ENCODE measurements around the gene ADAMTS14. TPM values are rescaled to one million over a fixed set of nuclear protein-coding genes. Genes with fewer than 3 reads are reported as not detected.

Gene ADAMTS14
- total RNA-seq, 6 experiments from 2014 or later = 0.03 to 0.09 (median 0.05) TPM; not detected in 2

DNA sequence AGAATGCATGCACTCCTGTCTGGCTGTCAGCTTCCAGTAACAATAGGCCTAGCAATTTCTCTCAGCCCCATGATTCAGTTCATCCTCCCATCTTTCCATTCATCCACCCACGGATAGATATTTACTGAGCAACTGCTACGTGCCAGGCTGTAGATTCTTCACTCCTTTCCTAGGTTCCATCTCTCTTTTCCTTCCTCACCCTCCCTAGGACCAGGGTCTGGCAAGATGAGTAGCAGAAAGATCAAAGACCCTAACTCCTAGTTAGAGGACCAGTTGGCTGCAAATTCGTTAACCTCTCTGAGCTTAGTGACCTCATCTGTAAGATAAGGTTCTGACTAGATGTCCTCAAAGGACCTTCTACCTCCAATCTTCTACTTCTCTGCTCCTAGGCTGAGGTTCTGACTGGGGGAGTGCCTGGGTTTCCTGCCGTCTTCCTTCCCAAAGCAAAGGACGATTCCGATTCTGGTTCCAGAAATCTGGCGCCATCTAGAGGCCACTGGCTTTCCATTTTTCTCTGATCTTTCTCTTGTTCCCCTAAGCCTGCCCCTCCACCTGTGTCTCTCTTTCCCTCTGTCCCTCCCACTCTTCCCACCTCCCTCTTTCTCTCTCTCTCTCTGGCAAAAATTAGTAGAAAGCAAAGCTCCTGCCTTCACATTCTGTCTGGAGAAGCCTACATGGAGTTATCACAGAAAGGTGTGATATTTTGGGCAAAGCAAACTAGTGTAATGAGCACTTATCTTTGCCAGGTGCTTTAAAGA is 86.6 kb downstream of the ADAMTS14 start:
- Mint-ChIP-seq H3K9me3 (no peaks in the 10 kb centered on the region), H3K27ac (no peak overlapping the region), H3K27me3 (ENCODE audit: insufficient read depth) (peaks cover 26% of the 10 kb centered on the region), H3K4me3 (no peak overlapping the region), H3K36me3 (ENCODE audit: low read depth) (no peaks in the 10 kb centered on the region), H3K4me1 (ENCODE audit: low read depth) (peaks cover 17% of the 10 kb centered on the region; the same call in 1 of the 2 replicates)
- DNase-seq = peak; percentile 60
- TF ChIP-seq CTCF (IDR thresholded peaks at IDR 0.05) = peak; percentile 91

DNA sequence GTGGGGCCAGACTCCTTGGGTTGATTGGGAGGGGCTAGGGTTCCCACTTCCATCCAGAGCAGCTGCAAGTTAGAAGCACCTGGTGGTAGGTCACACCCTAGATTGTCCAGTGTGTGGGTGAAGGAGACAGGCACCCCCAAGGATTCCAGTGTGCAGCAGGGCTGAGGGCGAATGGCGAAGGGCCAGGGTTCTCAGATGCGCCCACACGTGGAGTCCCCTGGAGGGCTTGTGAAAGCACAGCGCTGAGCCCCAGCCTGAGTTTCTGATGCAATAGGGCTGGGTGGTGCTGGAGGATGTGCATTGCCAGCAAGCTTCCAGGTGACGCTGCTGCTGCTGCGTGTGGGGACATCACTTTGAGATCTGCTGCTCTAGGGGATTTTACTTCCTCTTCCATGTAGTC is 87.5 kb downstream of the ADAMTS14 start:
- no peak for TF ChIP-seq CTCF (IDR thresholded peaks at IDR 0.05)
- no peak for DNase-seq
- Mint-ChIP-seq H3K9me3 (no peaks in the 10 kb centered on the region), H3K27me3 (ENCODE audit: insufficient read depth) (peaks cover 19% of the 10 kb centered on the region), H3K4me3 (no peak overlapping the region), H3K27ac (no peak overlapping the region), H3K4me1 (ENCODE audit: low read depth) (peaks cover 10% of the 10 kb centered on the region; the same call in 1 of the 2 replicates), H3K36me3 (ENCODE audit: low read depth) (no peaks in the 10 kb centered on the region)

DNA sequence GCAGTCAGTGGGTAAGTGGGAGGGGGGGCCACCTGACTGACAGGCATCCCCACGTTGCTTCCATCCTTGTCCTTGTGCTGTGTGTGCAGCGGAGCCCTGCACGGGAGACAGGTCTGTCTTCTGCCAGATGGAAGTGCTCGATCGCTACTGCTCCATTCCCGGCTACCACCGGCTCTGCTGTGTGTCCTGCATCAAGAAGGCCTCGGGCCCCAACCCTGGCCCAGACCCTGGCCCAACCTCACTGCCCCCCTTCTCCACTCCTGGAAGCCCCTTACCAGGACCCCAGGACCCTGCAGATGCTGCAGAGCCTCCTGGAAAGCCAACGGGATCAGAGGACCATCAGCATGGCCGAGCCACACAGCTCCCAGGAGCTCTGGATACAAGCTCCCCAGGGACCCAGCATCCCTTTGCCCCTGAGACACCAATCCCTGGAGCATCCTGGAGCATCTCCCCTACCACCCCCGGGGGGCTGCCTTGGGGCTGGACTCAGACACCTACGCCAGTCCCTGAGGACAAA is 88.0 kb downstream of the ADAMTS14 start:
- Mint-ChIP-seq H3K9me3 (peaks cover 4% of the 10 kb centered on the region; the same call in 1 of the 2 replicates), H3K4me3 (no peak overlapping the region), H3K4me1 (ENCODE audit: low read depth) (peaks cover 6% of the 10 kb centered on the region; the same call in 1 of the 2 replicates), H3K27me3 (ENCODE audit: insufficient read depth) (peaks cover 14% of the 10 kb centered on the region), H3K27ac (no peak overlapping the region), H3K36me3 (ENCODE audit: low read depth) (0 out of 2 replicates have a peak, but pooled peaks cover 2% of the 10 kb centered on the region)
- no peak for DNase-seq
- no peak for TF ChIP-seq CTCF (IDR thresholded peaks at IDR 0.05)

- DNase-seq = peak; percentile 27
Observed at GRCh38 chr10:70761031-70761601, 88.8 kb downstream of the ADAMTS14 start.

More at GRCh38 chr10:70761031-70761601, 88.8 kb downstream of the ADAMTS14 start:
- Mint-ChIP-seq H3K27ac (no peak overlapping the region), H3K4me3 (no peak overlapping the region), H3K27me3 (ENCODE audit: insufficient read depth) (peaks cover 14% of the 10 kb centered on the region), H3K4me1 (ENCODE audit: low read depth) (peaks cover 6% of the 10 kb centered on the region; the same call in 1 of the 2 replicates), H3K36me3 (ENCODE audit: low read depth) (0 out of 2 replicates have a peak, but pooled peaks cover 6% of the 10 kb centered on the region), H3K9me3 (peaks cover 12% of the 10 kb centered on the region; the same call in 1 of the 2 replicates)
- peak; percentile 64 for TF ChIP-seq CTCF (IDR thresholded peaks at IDR 0.05)

Data from HFFc6 (cell line).